SK-N-SH (cell line): ENCODE measurements around the gene KCNK4. TPM values are rescaled to one million over a fixed set of nuclear protein-coding genes. Genes with fewer than 3 reads are reported as not detected.

Source experiments
- CTCF ChIA-PET: fragments of 300-600, 350-600 bp; formaldehyde crosslinking; extraction: SDS; loops from one replicate; lab custom pipeline; 2021; lab: Yijun Ruan, JAX
- POLR2A ChIA-PET: fragments of 350-600 bp; sonication (Branson Sonifier 250); formaldehyde crosslinking; extraction: SDS; loops from one replicate; lab custom pipeline; 2020; ENCODE audit warnings: antibody characterized with exemption, inconsistent platforms; lab: Yijun Ruan, JAX
- DNase-seq: peaks from one replicate; pipeline ENCODE4 v3.0.0; 2012
- H2AFZ ChIP-seq: fragments of 200-600 bp; sonication (generic); 2 replicates; pipeline ENCODE4 v1.8.1; 2016; ENCODE audit warnings: antibody characterized with exemption, mild to moderate bottlenecking, low read depth
- H3F3A ChIP-seq: fragments of 200-600 bp; sonication (generic); replicated peaks from 2 replicates; pipeline ENCODE3; 2016; ENCODE audit warnings: antibody characterized with exemption, mild to moderate bottlenecking; ENCODE audit not compliant: insufficient read depth
- H3K27ac ChIP-seq, 2 experiments: fragments of 200-500 bp in 1 of 2; fragments of 200-600 bp in 1 of 2; sonication (Bioruptor generic) in 1 of 2; sonication (generic), shearing (Covaris generic) in 1 of 2; 2 replicates each; pipeline versions ENCODE4 v1.5.1 to v1.6.1; 2014 to 2016; ENCODE audit warnings: low read depth in 2 of 2, inconsistent platforms in 1 of 2, low read length in 1 of 2, mild to moderate bottlenecking in 1 of 2, mixed read lengths in 1 of 2
- H3K27me3 ChIP-seq: fragments of 200-600 bp; sonication (generic), shearing (Covaris generic); 2 replicates; pipeline ENCODE4 v1.6.1; 2016; ENCODE audit warnings: mixed run types; ENCODE audit not compliant: insufficient read depth
- H3K36me3 ChIP-seq, 2 experiments: fragments of 200-500 bp in 1 of 2; fragments of 200-600 bp in 1 of 2; sonication (Bioruptor generic) in 1 of 2; sonication (generic) in 1 of 2; replicated peaks in 1 of 2; 2 replicates each; pipeline versions ENCODE3 to v1.5.1; 2014 to 2016; ENCODE audit warnings: low read length in 1 of 2, mild to moderate bottlenecking in 1 of 2; ENCODE audit not compliant: insufficient read depth in 2 of 2, control insufficient read depth in 1 of 2
- H3K4me1 ChIP-seq, 2 experiments: fragments of 200-500 bp in 1 of 2; fragments of 200-600 bp in 1 of 2; sonication (Bioruptor generic) in 1 of 2; sonication (generic), shearing (Covaris generic) in 1 of 2; 2 replicates each; pipeline versions ENCODE4 v1.5.1 to v1.6.1; 2014 to 2016; ENCODE audit warnings: low read depth in 1 of 2, low read length in 1 of 2, mixed run types in 1 of 2; ENCODE audit not compliant: insufficient read depth in 2 of 2, control insufficient read depth in 1 of 2
- H3K4me2 ChIP-seq: fragments of 200-600 bp; sonication (generic), shearing (Covaris generic); 2 replicates; pipeline ENCODE4 v1.6.1; 2017; ENCODE audit warnings: mixed run types
- H3K4me3 ChIP-seq, 2 experiments: fragments of 200-500 bp in 1 of 2; fragments of 200-600 bp in 1 of 2; sonication (Bioruptor generic) in 1 of 2; sonication (generic), shearing (Covaris generic) in 1 of 2; 2 replicates each; pipeline versions ENCODE4 v1.5.1 to v1.8.1; 2014 to 2016; ENCODE audit warnings: low read depth in 2 of 2, inconsistent platforms in 1 of 2, low read length in 1 of 2, mild to moderate bottlenecking in 1 of 2, mixed read lengths in 1 of 2, moderate library complexity in 1 of 2
- H3K79me2 ChIP-seq: fragments of 200-600 bp; sonication (generic); 2 replicates; pipeline ENCODE4 v1.8.1; 2017; ENCODE audit warnings: mild to moderate bottlenecking; ENCODE audit not compliant: insufficient read depth
- H3K9ac ChIP-seq: fragments of 200-600 bp; sonication (generic); 2 replicates; pipeline ENCODE4 v1.6.1; 2017; ENCODE audit warnings: mixed run types
- H3K9me2 ChIP-seq: fragments of 200-600 bp; sonication (generic); 2 replicates; pipeline ENCODE4 v1.6.1; 2017; ENCODE audit warnings: mixed run types
- H3K9me3 ChIP-seq: fragments of 200-600 bp; sonication (generic); 2 replicates; pipeline ENCODE4 v1.6.1; 2017; ENCODE audit warnings: mixed run types, mild to moderate bottlenecking, moderate library complexity
- H4K20me1 ChIP-seq: fragments of 200-600 bp; sonication (generic); 2 replicates; pipeline ENCODE4 v1.6.1; 2017; ENCODE audit warnings: mild to moderate bottlenecking, mixed run types; ENCODE audit not compliant: insufficient read depth
- CHD2 ChIP-seq: fragments of 150-350 bp; IDR thresholded peaks from 2 replicates; pipeline ENCODE4 v1.6.1; 2018; ENCODE audit warnings: low read length; ENCODE audit not compliant: partially characterized antibody
- FOSL2 ChIP-seq: IDR thresholded peaks from 2 replicates; pipeline ENCODE4 v1.4.0; 2012; ENCODE audit warnings: low read depth, mild to moderate bottlenecking, moderate library complexity, borderline replicate concordance
- IRF3 ChIP-seq: fragments of 150-350 bp; IDR thresholded peaks from 2 replicates; pipeline ENCODE4 v1.6.1; 2016; ENCODE audit warnings: mild to moderate bottlenecking, low read depth, low read length
- NFIC ChIP-seq: IDR thresholded peaks from 2 replicates; pipeline ENCODE4 v1.4.0; 2012; ENCODE audit warnings: borderline replicate concordance
- RCOR1 ChIP-seq: fragments of 150-350 bp; IDR thresholded peaks from 2 replicates; pipeline ENCODE4 v1.6.1; 2017; ENCODE audit warnings: antibody characterized with exemption, low read length
- REST ChIP-seq: IDR thresholded peaks from 2 replicates; pipeline ENCODE4 v1.6.1; 2012; ENCODE audit warnings: mild to moderate bottlenecking, low read depth, low read length, moderate library complexity
- SMC3 ChIP-seq: IDR thresholded peaks from 2 replicates; pipeline ENCODE4 v1.6.1; 2012; ENCODE audit warnings: low read depth, low read length, improper control_type of control experiment
- TEAD4 ChIP-seq: IDR thresholded peaks from 2 replicates; pipeline ENCODE4 v1.4.0; 2012; ENCODE audit warnings: mild to moderate bottlenecking, borderline replicate concordance; ENCODE audit not compliant: insufficient read depth
- YY1 ChIP-seq: IDR thresholded peaks from 2 replicates; pipeline ENCODE4 v1.4.0; 2012; ENCODE audit warnings: low read depth, mild to moderate bottlenecking
- WGBS: methylation state at CpG from one replicate; pipeline ENCODE4 v1.1.6; 2017; ENCODE audit warnings: low lambda C conversion rate; 5-methylcytosine and 5-hydroxymethylcytosine counted together
- polyA plus RNA-seq, 3 experiments: library from polyadenylated mRNA; depleted of rRNA; stranded (reverse); fragments of >200 nt; gene quantifications; 2 replicates each; pipeline ENCODE4 v1.2.3, GENCODE V29; 2012

KCNK4 gene
- polyA plus RNA-seq, 1 of the 3 experiments (the other 2 are of a cell fraction): 0.16 TPM

- no peak for TF ChIP-seq REST
- TF ChIP-seq RCOR1: no peak
- TF ChIP-seq IRF3: no peak
- no peak for TF ChIP-seq TEAD4
- no peak for TF ChIP-seq FOSL2
- TF ChIP-seq CHD2: no peak
- no peak for TF ChIP-seq YY1
Observed at GRCh38 chr11:64275031-64275800, 15.9 kb upstream of the KCNK4 start (continued).

- no peak overlapping the region for H3K9ac ChIP-seq
- no peak for DNase-seq
- ChIA-PET POLR2A (interaction anchor here (0.6 kb wide), 1 partner anchor 9 kb away, joined by 3 read pairs; no protein-coding TSS in a partner anchor), CTCF (interaction anchor here (7.6 kb wide), 1 partner anchor 27 kb away, joined by 139 read pairs; the partner anchor contains the start of genes CATSPERZ and ESRRA)
- H3K9me3 ChIP-seq: no peaks in the 10 kb centered on the region
- H3K79me2 ChIP-seq: peaks cover 22% of the 10 kb centered on the region
- TF ChIP-seq IRF3 (no peak), TEAD4 (no peak), NFIC (no peak), SMC3 (no peak)
- H3K36me3 ChIP-seq: peaks cover 3 to 22% of the 10 kb centered on the region in 2 experiments
- H2AFZ ChIP-seq: no peak overlapping the region
- H3K4me3 ChIP-seq: no peak overlapping the region
- H3K27ac ChIP-seq: no peak overlapping the region
- no peaks in the 10 kb centered on the region for H3K27me3 ChIP-seq
- H3K4me1 ChIP-seq: peaks cover 0 to 8% of the 10 kb centered on the region in 2 experiments; a peak in 1 of 4 replicates
- no peak overlapping the region for H3K4me2 ChIP-seq
- H3K9me2 ChIP-seq: no peaks in the 10 kb centered on the region
- WGBS: 85% methylated on average over 2 of the region's 2 CpGs
- no peaks in the 10 kb centered on the region for H4K20me1 ChIP-seq
- H3F3A ChIP-seq: peaks cover 16% of the 10 kb centered on the region
Observed at GRCh38 chr11:64275841-64276240, 15.3 kb upstream of the KCNK4 start.
